ENCODE results near the gene ARID1A. TPM values are rescaled to one million over a fixed set of nuclear protein-coding genes. Genes with fewer than 3 reads are reported as not detected.

The ARID1A gene
- total RNA-seq, 4 donors from 2014 or later, result 49.6 to 90.0 (median 54.3) TPM

DNA sequence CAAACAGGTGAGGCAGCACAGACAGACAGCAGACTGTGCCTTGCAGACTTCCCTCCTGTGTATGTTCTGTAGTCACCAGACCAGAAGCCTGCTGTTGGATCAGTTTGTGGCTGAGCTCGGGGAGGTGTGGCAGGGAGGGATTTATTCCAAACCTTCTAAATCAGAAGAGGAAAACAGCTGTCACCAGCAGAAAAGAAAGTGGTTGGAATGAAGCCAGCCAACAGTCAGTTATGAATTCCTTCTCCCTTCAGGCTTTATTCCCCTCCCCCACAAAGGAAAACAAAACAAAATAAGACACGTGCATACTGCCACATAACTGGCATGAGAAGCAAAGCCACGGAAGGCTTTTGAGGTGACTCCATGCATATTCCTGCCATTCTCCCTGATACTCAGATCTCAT lies 72.9 kb downstream of the ARID1A start:
- Histone ChIP-seq H3K4me1 (peaks cover 0 to 43% (median 29%) of the 10 kb centered on the region in 4 donors), H3K27me3 (no peaks in the 10 kb centered on the region), H3K27ac (peak overlapping the region in 3 of 4 donors; percentile 14 to 38 (median 16)), H3K36me3 (peaks cover 6 to 97% (median 36%) of the 10 kb centered on the region in 3 donors), H3K9me3 (no peaks in the 10 kb centered on the region), H3K4me3 (no peak overlapping the region)
- DNase-seq (ENCODE audit: low spot score in 2 of 2), result no peak
- no peak for TF ChIP-seq POLR2A (IDR thresholded peaks at IDR 0.05)
- peak in 1 of 2 donors; percentile 52 for TF ChIP-seq EP300 (IDR thresholded peaks at IDR 0.05)
- TF ChIP-seq, protein P1, sequence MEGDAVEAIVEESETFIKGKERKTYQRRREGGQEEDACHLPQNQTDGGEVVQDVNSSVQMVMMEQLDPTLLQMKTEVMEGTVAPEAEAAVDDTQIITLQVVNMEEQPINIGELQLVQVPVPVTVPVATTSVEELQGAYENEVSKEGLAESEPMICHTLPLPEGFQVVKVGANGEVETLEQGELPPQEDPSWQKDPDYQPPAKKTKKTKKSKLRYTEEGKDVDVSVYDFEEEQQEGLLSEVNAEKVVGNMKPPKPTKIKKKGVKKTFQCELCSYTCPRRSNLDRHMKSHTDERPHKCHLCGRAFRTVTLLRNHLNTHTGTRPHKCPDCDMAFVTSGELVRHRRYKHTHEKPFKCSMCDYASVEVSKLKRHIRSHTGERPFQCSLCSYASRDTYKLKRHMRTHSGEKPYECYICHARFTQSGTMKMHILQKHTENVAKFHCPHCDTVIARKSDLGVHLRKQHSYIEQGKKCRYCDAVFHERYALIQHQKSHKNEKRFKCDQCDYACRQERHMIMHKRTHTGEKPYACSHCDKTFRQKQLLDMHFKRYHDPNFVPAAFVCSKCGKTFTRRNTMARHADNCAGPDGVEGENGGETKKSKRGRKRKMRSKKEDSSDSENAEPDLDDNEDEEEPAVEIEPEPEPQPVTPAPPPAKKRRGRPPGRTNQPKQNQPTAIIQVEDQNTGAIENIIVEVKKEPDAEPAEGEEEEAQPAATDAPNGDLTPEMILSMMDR (IDR thresholded peaks at IDR 0.05), result no peak
- WGBS, 2 donors, result 10 to 12% methylated on average over 3 of the region's 3 CpGs

DNA sequence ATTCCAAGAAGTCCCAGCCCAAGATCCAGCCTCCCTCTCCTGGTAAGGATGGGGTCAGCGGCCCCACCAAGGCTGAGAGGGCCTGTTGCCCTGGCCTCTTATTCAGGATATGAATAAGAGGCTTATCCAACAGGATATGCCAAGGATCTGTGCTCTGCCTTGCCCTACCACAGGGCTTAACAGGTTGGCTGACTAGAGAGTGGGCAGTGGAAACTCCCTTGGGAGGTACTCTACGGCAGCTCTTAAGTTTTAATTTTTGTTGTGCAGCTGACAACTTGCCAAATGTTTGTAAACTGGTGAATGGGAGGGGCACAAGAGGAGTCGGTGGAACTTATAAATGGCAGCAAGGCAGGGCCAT lies 75.4 kb downstream of the ARID1A start:
- Histone ChIP-seq H3K27me3 (no peaks in the 10 kb centered on the region), H3K4me1 (peaks cover 0 to 48% (median 29%) of the 10 kb centered on the region in 4 donors), H3K4me3 (no peak overlapping the region), H3K36me3 (peaks cover 6 to 97% (median 50%) of the 10 kb centered on the region in 3 donors), H3K9me3 (no peaks in the 10 kb centered on the region), H3K27ac (peak overlapping the region in 3 of 4 donors; percentile 13 to 73 (median 69))
- DNase-seq (ENCODE audit: low spot score in 2 of 2), result no peak
- 25 to 36% methylated on average over 3 of the region's 3 CpGs for WGBS, 2 donors
- TF ChIP-seq EP300 (IDR thresholded peaks at IDR 0.05) (no peak), POLR2A (IDR thresholded peaks at IDR 0.05) (no peak)

DNA sequence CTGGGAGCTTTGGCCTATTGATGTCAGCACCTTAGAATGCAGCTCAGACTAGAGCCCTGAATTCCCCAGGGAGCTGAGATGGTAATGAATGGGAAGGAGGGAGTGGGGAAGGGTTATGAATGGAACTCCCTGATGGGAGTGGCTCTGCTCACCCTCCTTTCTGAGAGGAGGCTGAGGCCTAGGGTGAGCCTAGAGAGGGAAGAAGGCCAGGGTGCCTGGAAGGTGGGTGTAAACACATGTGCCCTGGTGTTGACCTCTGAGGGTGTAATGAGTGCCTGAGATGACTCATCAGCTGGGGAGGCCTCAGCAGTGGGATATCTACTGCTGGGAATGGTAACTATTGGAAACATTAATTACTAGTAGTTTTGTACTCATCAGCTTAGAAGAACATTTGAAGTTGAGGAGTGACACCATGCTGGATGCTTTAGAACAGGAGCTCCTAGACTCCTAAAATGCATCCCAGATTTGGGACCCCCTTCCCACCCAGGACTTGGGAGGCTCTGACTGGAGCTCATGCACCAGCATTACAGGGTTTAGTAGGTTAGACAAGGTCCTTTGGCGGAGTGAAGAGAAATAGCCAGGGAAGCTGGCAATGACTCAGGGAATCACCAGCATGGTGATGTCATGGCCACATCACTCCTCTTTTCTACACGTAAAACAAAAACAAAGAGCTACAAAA lies 76.0 kb downstream of the ARID1A start:
- Histone ChIP-seq H3K36me3 (peaks cover 3 to 97% (median 50%) of the 10 kb centered on the region in 3 donors), H3K9me3 (no peaks in the 10 kb centered on the region), H3K27me3 (no peaks in the 10 kb centered on the region), H3K27ac (peak overlapping the region in 3 of 4 donors; percentile 30 to 73 (median 69)), H3K4me1 (peaks cover 0 to 48% (median 29%) of the 10 kb centered on the region in 4 donors), H3K4me3 (no peak overlapping the region)
- 62 to 66% methylated on average over 2 of the region's 2 CpGs for WGBS, 2 donors
- no peak for DNase-seq (ENCODE audit: low spot score in 2 of 2)
- TF ChIP-seq EP300 (IDR thresholded peaks at IDR 0.05), result peak in 1 of 2 donors; percentile 75
- TF ChIP-seq, protein P1 (IDR thresholded peaks at IDR 0.05), result no peak
- TF ChIP-seq POLR2A (IDR thresholded peaks at IDR 0.05), result no peak

DNA sequence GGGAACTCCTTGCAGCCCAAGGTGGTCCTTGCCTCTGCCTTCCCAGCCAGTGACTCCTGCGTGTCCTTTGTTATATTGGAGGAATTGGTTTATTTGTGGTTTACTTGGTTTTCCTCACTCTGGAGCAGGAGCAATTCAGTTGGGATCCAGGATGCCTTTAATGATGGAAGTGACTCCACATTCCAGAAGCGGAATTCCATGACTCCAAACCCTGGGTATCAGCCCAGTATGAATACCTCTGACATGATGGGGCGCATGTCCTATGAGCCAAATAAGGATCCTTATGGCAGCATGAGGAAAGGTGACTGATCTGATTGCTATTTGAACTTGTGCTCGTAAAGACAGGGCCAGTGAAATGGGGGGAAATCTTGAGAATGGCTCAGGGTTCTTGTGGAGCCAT lies 76.9 kb downstream of the ARID1A start:
- Histone ChIP-seq H3K4me3 (no peak overlapping the region), H3K27me3 (no peaks in the 10 kb centered on the region), H3K36me3 (peaks cover 0 to 97% (median 51%) of the 10 kb centered on the region in 3 donors), H3K27ac (peak overlapping the region in 2 of 4 donors; percentile 69 to 73), H3K4me1 (peaks cover 0 to 42% (median 29%) of the 10 kb centered on the region in 4 donors), H3K9me3 (no peaks in the 10 kb centered on the region)
- DNase-seq (ENCODE audit: low spot score in 2 of 2), result no peak
- TF ChIP-seq POLR2A (IDR thresholded peaks at IDR 0.05) (no peak), EP300 (IDR thresholded peaks at IDR 0.05) (no peak)
- TF ChIP-seq, protein P1 (IDR thresholded peaks at IDR 0.05), result no peak
- WGBS, 2 donors, result 85 to 90% methylated on average over 4 of the region's 4 CpGs

DNA sequence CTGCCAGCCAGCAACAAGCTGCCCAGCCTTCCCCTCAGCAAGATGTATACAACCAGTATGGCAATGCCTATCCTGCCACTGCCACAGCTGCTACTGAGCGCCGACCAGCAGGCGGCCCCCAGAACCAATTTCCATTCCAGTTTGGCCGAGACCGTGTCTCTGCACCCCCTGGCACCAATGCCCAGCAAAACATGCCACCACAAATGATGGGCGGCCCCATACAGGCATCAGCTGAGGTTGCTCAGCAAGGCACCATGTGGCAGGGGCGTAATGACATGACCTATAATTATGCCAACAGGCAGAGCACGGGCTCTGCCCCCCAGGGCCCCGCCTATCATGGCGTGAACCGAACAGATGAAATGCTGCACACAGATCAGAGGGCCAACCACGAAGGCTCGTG lies 78.6 kb downstream of the ARID1A start:
- 94 to 99% methylated on average over 13 of the region's 13 CpGs for WGBS, 2 donors
- Histone ChIP-seq H3K4me1 (peaks cover 0 to 26% (median 17%) of the 10 kb centered on the region in 4 donors), H3K4me3 (no peak overlapping the region), H3K27me3 (no peaks in the 10 kb centered on the region), H3K9me3 (no peaks in the 10 kb centered on the region), H3K36me3 (peaks cover 0 to 100% (median 56%) of the 10 kb centered on the region in 3 donors), H3K27ac (peak overlapping the region in 1 of 4 donors; percentile 16)
- TF ChIP-seq POLR2A (IDR thresholded peaks at IDR 0.05) (no peak), EP300 (IDR thresholded peaks at IDR 0.05) (no peak)
- TF ChIP-seq, protein P1 (IDR thresholded peaks at IDR 0.05), result no peak
- no peak for DNase-seq (ENCODE audit: low spot score in 2 of 2)
